Astrocyte (in vitro differentiated cells and primary cell): ENCODE data around the gene EYS. TPM values are rescaled to one million over a fixed set of nuclear protein-coding genes. Genes with fewer than 3 reads are reported as not detected.

Source experiments
- DNase-seq: peaks from one replicate; pipeline ENCODE4 v3.0.0-alpha.2; 2010; ENCODE audit warnings: low read depth
- FAIRE-seq: peaks from 2 replicates; lab custom pipeline; 2011; peaks lifted over from hg19 to GRCh38; lab: Jason Lieb, UNC
- H2AFZ ChIP-seq: 2 replicates; pipeline ENCODE4 v1.6.0; 2012; ENCODE audit warnings: low read depth, low read length, inconsistent platforms
- H3K27ac ChIP-seq: 2 replicates; pipeline ENCODE4 v1.5.1; 2011; ENCODE audit warnings: low read depth, low read length, inconsistent platforms
- H3K27me3 ChIP-seq: 2 replicates; pipeline ENCODE4 v1.6.0; 2011; ENCODE audit warnings: low read length, inconsistent platforms; ENCODE audit not compliant: insufficient read depth
- H3K36me3 ChIP-seq: 2 replicates; pipeline ENCODE4 v1.5.1; 2011; ENCODE audit warnings: low read length, inconsistent platforms; ENCODE audit not compliant: insufficient read depth
- H3K4me1 ChIP-seq: 2 replicates; pipeline ENCODE4 v1.5.1; 2011; ENCODE audit warnings: low read length, inconsistent platforms; ENCODE audit not compliant: insufficient read depth
- H3K4me2 ChIP-seq: 2 replicates; pipeline ENCODE4 v1.6.0; 2012; ENCODE audit warnings: low read length, inconsistent platforms
- H3K4me3 ChIP-seq: 2 replicates; pipeline ENCODE4 v1.5.1; 2011; ENCODE audit warnings: low read depth, mild to moderate bottlenecking, low read length, inconsistent platforms; ENCODE audit not compliant: insufficient read depth
- H3K79me2 ChIP-seq: 2 replicates; pipeline ENCODE4 v1.6.0; 2012; ENCODE audit warnings: mild to moderate bottlenecking, low read length, inconsistent platforms; ENCODE audit not compliant: insufficient read depth
- H3K9ac ChIP-seq: 2 replicates; pipeline ENCODE4 v1.6.0; 2012; ENCODE audit warnings: mild to moderate bottlenecking, low read length, inconsistent platforms
- H3K9me3 ChIP-seq: 2 replicates; pipeline ENCODE4 v1.5.1; 2012; ENCODE audit warnings: low read depth, mild to moderate bottlenecking, low read length, inconsistent platforms; ENCODE audit not compliant: insufficient read depth
- H4K20me1 ChIP-seq: 2 replicates; pipeline ENCODE4 v1.6.0; 2012; ENCODE audit warnings: low read length, inconsistent platforms; ENCODE audit not compliant: insufficient read depth
- H3K27ac Mint-ChIP-seq: one replicate; pipeline ENCODE4 v1.8.0; 2021; ENCODE audit warnings: mild to moderate bottlenecking, mixed read lengths; ENCODE audit not compliant: unreplicated experiment
- H3K27me3 Mint-ChIP-seq: one replicate; pipeline ENCODE4 v1.8.0; 2021; ENCODE audit warnings: low read depth, mixed read lengths; ENCODE audit not compliant: unreplicated experiment
- H3K36me3 Mint-ChIP-seq: one replicate; pipeline ENCODE4 v1.8.0; 2021; ENCODE audit warnings: low read depth, mixed read lengths; ENCODE audit not compliant: unreplicated experiment
- H3K4me1 Mint-ChIP-seq: one replicate; pipeline ENCODE4 v1.8.0; 2021; ENCODE audit warnings: low read depth, mixed read lengths; ENCODE audit not compliant: unreplicated experiment
- H3K4me3 Mint-ChIP-seq: one replicate; pipeline ENCODE4 v1.8.0; 2021; ENCODE audit warnings: mild to moderate bottlenecking, moderate library complexity, mixed read lengths; ENCODE audit not compliant: unreplicated experiment
- H3K9me3 Mint-ChIP-seq: one replicate; pipeline ENCODE4 v1.8.0; 2021; ENCODE audit warnings: mild to moderate bottlenecking, mixed read lengths; ENCODE audit not compliant: unreplicated experiment
- EZH2 ChIP-seq: IDR thresholded peaks from 2 replicates; pipeline ENCODE4 v1.6.1; 2012; ENCODE audit warnings: mild to moderate bottlenecking, low read length, inconsistent platforms; ENCODE audit not compliant: insufficient read depth
- total RNA-seq: library from RNA; stranded (reverse); gene quantifications from 2 replicates; pipeline ENCODE4 v1.2.1, GENCODE V29; 2021
- TF ChIP-seq, protein P1 (sequence below): IDR thresholded peaks from 2 replicates; pipeline ENCODE4 v1.5.1; 2011; ENCODE audit warnings: low read depth, mild to moderate bottlenecking, inconsistent platforms, low read length, moderate library complexity; ENCODE audit not compliant: insufficient read depth

The EYS gene
- total RNA-seq, 1 donor from 2014 or later = 0.16 TPM

- no peak overlapping the region for H3K4me2 ChIP-seq
- no peak overlapping the region for H2AFZ ChIP-seq
- no peaks in the 10 kb centered on the region for H4K20me1 ChIP-seq
- DNase-seq (no peak), FAIRE-seq (no peak)
- Mint-ChIP-seq H3K27ac (no peak overlapping the region), H3K4me1 (no peaks in the 10 kb centered on the region), H3K4me3 (no peak overlapping the region), H3K27me3 (no peaks in the 10 kb centered on the region), H3K9me3 (no peaks in the 10 kb centered on the region), H3K36me3 (no peaks in the 10 kb centered on the region)
- no peak overlapping the region for H3K4me3 ChIP-seq
- H3K36me3 ChIP-seq = no peaks in the 10 kb centered on the region
- H3K4me1 ChIP-seq = no peaks in the 10 kb centered on the region
- TF ChIP-seq, protein P1, sequence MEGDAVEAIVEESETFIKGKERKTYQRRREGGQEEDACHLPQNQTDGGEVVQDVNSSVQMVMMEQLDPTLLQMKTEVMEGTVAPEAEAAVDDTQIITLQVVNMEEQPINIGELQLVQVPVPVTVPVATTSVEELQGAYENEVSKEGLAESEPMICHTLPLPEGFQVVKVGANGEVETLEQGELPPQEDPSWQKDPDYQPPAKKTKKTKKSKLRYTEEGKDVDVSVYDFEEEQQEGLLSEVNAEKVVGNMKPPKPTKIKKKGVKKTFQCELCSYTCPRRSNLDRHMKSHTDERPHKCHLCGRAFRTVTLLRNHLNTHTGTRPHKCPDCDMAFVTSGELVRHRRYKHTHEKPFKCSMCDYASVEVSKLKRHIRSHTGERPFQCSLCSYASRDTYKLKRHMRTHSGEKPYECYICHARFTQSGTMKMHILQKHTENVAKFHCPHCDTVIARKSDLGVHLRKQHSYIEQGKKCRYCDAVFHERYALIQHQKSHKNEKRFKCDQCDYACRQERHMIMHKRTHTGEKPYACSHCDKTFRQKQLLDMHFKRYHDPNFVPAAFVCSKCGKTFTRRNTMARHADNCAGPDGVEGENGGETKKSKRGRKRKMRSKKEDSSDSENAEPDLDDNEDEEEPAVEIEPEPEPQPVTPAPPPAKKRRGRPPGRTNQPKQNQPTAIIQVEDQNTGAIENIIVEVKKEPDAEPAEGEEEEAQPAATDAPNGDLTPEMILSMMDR = no peak
- TF ChIP-seq EZH2 = no peak
- H3K27me3 ChIP-seq = no peaks in the 10 kb centered on the region
- no peaks in the 10 kb centered on the region for H3K79me2 ChIP-seq
- H3K27ac ChIP-seq = no peak overlapping the region
- H3K9ac ChIP-seq = no peak overlapping the region
- H3K9me3 ChIP-seq = no peaks in the 10 kb centered on the region
These were observed 258.2 kb downstream of the EYS start for GRCh38 chr6:65448866-65449265.

GRCh38 chr6:65436281-65436680, 270.7 kb downstream of the EYS start:
- Histone ChIP-seq H3K79me2 (no peaks in the 10 kb centered on the region), H2AFZ (no peak overlapping the region), H3K9me3 (no peaks in the 10 kb centered on the region), H3K4me3 (no peak overlapping the region), H3K27me3 (no peaks in the 10 kb centered on the region), H3K4me2 (no peak overlapping the region), H4K20me1 (no peaks in the 10 kb centered on the region), H3K4me1 (no peaks in the 10 kb centered on the region), H3K27ac (no peak overlapping the region), H3K36me3 (no peaks in the 10 kb centered on the region), H3K9ac (no peak overlapping the region)
- no peaks in the 10 kb centered on the region for H3K4me1 Mint-ChIP-seq
- DNase-seq (no peak), FAIRE-seq (no peak)
- no peaks in the 10 kb centered on the region for H3K27me3 Mint-ChIP-seq
- no peak overlapping the region for H3K27ac Mint-ChIP-seq
- peaks cover 5% of the 10 kb centered on the region for H3K9me3 Mint-ChIP-seq
- H3K4me3 Mint-ChIP-seq = no peak overlapping the region
- TF ChIP-seq, protein P1 = no peak
- no peak for TF ChIP-seq EZH2
- H3K36me3 Mint-ChIP-seq = no peaks in the 10 kb centered on the region

DNA sequence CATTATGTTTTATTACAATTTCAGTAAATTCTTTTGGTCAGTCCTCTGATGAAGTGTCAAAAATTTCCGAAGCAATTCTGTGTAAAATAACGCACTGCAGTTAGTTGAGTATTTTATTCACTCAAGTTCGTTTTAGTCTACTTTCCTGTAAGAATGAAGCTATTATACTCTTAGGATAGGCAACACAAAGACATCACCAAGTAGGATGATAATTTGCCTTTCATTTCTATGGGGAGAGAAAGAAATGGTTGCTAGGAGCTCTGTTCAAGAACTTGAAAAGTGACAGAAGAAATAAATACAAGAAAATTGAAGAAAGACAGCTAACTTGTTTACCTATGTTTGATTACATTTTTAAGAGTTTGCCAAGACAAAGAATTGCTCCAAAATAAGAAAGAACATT, 290.4 kb downstream of the EYS start:
- no peak for TF ChIP-seq EZH2
- TF ChIP-seq, protein P1 = no peak
- Histone ChIP-seq H3K4me1 (no peaks in the 10 kb centered on the region), H3K4me2 (no peak overlapping the region), H2AFZ (no peak overlapping the region), H3K79me2 (no peaks in the 10 kb centered on the region), H3K4me3 (no peak overlapping the region), H3K27me3 (no peaks in the 10 kb centered on the region), H3K9ac (no peak overlapping the region), H4K20me1 (no peaks in the 10 kb centered on the region), H3K9me3 (no peaks in the 10 kb centered on the region), H3K36me3 (no peaks in the 10 kb centered on the region), H3K27ac (no peak overlapping the region)
- Mint-ChIP-seq H3K27me3 (no peaks in the 10 kb centered on the region), H3K27ac (no peak overlapping the region), H3K9me3 (no peaks in the 10 kb centered on the region), H3K4me3 (no peak overlapping the region), H3K36me3 (no peaks in the 10 kb centered on the region), H3K4me1 (peaks cover 4% of the 10 kb centered on the region)
- FAIRE-seq = no peak
- DNase-seq = no peak
